GM12892 (cell line): ENCODE measurements around the gene XPR1.

Source experiments
- POLR2A ChIP-seq: IDR thresholded peaks from 2 replicates; pipeline ENCODE4 v1.6.1; 2011; ENCODE audit warnings: low read depth, low read length, control low read depth
- TAF1 ChIP-seq: IDR thresholded peaks from 2 replicates; pipeline ENCODE4 v1.6.1; 2011; ENCODE audit warnings: low read depth, mild to moderate bottlenecking, control low read depth, low read length, borderline replicate concordance

GRCh38 chr1:180901076-180901990 is 269.5 kb downstream of the XPR1 start:
- TF ChIP-seq TAF1 (no peak), POLR2A (no peak)
